Heart right ventricle (tissue), 16 donors: Measurements from ENCODE around the gene MIOX. TPM values are rescaled to one million over a fixed set of nuclear protein-coding genes. Genes with fewer than 3 reads are reported as not detected.
"Not testable (repeated sequence)": the region's sequence is repeated elsewhere in the genome, so short reads cannot be mapped to it uniquely, and the experiment has no call there.

Source experiments
- ATAC-seq, 8 donors: fragments of 200-7000 bp; cut with Tn5 transposase; one replicate each; pipeline ENCODE4 v1.9.1; 2020; ENCODE audit warnings: mild to moderate bottlenecking in 8 of 8, moderate library complexity in 8 of 8, moderate number of reproducible peaks in 1 of 8
- DNase-seq, 2 donors: peaks; one replicate each; pipeline ENCODE4 v3.0.0-alpha.2; 2020
- H3K27ac ChIP-seq, 10 donors: fragments of 200-600 bp; sonication (generic) in 2 of 10; one replicate each; pipeline versions ENCODE4 v1.5.0 to v1.8.0; 2020 to 2022; ENCODE audit warnings: mild to moderate bottlenecking in 3 of 10
- H3K27me3 ChIP-seq, 7 donors: fragments of 200-600 bp; one replicate each; pipeline ENCODE4 v1.8.0; 2021 to 2022; ENCODE audit warnings: mild to moderate bottlenecking in 2 of 7
- H3K36me3 ChIP-seq, 9 donors: fragments of 200-600 bp; sonication (generic) in 1 of 9; one replicate each; pipeline versions ENCODE4 v1.5.0 to v1.8.0; 2020 to 2022; ENCODE audit warnings: mild to moderate bottlenecking in 2 of 9
- H3K4me1 ChIP-seq, 9 donors: fragments of 200-600 bp; sonication (generic) in 1 of 9; one replicate each; pipeline versions ENCODE4 v1.5.0 to v1.8.0; 2020 to 2022; ENCODE audit warnings: mild to moderate bottlenecking in 4 of 9
- H3K4me3 ChIP-seq, 10 donors: fragments of 200-600 bp; sonication (generic) in 2 of 10; one replicate each; pipeline versions ENCODE4 v1.5.0 to v1.8.0; 2020 to 2022; ENCODE audit warnings: mild to moderate bottlenecking in 7 of 10, moderate library complexity in 2 of 10
- H3K9me3 ChIP-seq, 11 donors: fragments of 200-600 bp in 10 of 11; sonication (generic) in 2 of 11; one replicate each; pipeline versions ENCODE4 v1.5.0 to v1.8.0; 2013 to 2022; ENCODE audit warnings: mild to moderate bottlenecking in 2 of 11, control low read depth in 1 of 11, moderate library complexity in 1 of 11
- CTCF ChIP-seq, 9 donors: fragments of 200-600 bp; sonication (generic) in 2 of 9; IDR thresholded peaks; one replicate each; pipeline versions ENCODE4 v1.5.0 to v1.8.0; 2021 to 2022; ENCODE audit warnings: antibody characterized with exemption in 9 of 9, mild to moderate bottlenecking in 5 of 9, moderate library complexity in 1 of 9
- WGBS, 2 donors: extraction: QIAGEN DNeasy Blood & Tissue Kit; methylation state at CpG; one replicate each; pipeline ENCODE4 v1.1.7; 2013; ENCODE audit warnings: inconsistent platforms in 1 of 2; 5-methylcytosine and 5-hydroxymethylcytosine counted together
- intact Hi-C, 10 donors: fragments of 100-400 bp; cut with DNase I; formaldehyde crosslinking; loops; one replicate each; pipeline versions ENCODE4 v1.11.1 to v1.14.2; 2022
- polyA plus RNA-seq, 2 donors: library from polyadenylated mRNA; stranded (reverse); fragments of 200-250 nt; gene quantifications; one replicate each; pipeline ENCODE4 v1.2.3, GENCODE V29; 2013
- total RNA-seq, 10 donors: library from RNA; stranded (reverse); fragmentation: NEBNext Ultra II Directional in 3 of 10; extraction: Animal tissue kit (Norgen Biotek cat#: 25700) in 3 of 10; gene quantifications; one replicate each; pipeline versions ENCODE4 v1.2.1 to v1.2.4, GENCODE V29; 2021 to 2023
- donor health status: Arrhythmogenic right ventricular cardiomyopathy.
- donor health status: ischemic (EF 13 %, LVEDD 7.1; RV severe dilation, severe dysfunction).
- donor health status: healthy with polysubstance abuse.
- donor health status: DM: no; HTN: yes; CAD: no.
- donor health status: DM: no; HTN: no; CAD: no.
- donor health status: ischemic (EF 25% LVEDD 6.9; RV normal size, moderate dysfunction).
- donor health status: ischemic (EF 25% LVEDD 5.7; RV mildly dilated, moderate dysfunction).
- donor health status: healthy.
- donor health status: DM: yes; HTN: yes; CAD: no.
- donor health status: Ischemic cardiomyopathy.
- donor health status: ischemic (EF 35%, LVEDD 5.7; RV mildly dilated, moderate dysfunction).
- donor health status: nonischemic (EF 11% LVEDD 7.7; RV severe dilation, severe dysfunction).
- donor health status: DM: yes; HTN: yes; CAD: no.
- donor health status: PGD.
- donor health status: ischemic (EF 29% LVEDD 5.4; RV normal size, mild dysfunction).
- donor health status: nonischemic (EF 23%, LVEDD 6.1; RV moderate dilation, normal function).

Gene MIOX
- total and polyA plus RNA-seq, 12 donors: not detected

GRCh38 chr22:50517495-50518260, 31.0 kb downstream of the MIOX start:
- ATAC-seq (no peak), DNase-seq (no peak)
- no peaks in the 10 kb centered on the region for H3K9me3 ChIP-seq
- peaks cover 0 to 76% (median 32%) of the 10 kb centered on the region in 9 donors for H3K36me3 ChIP-seq
- no peaks in the 10 kb centered on the region for H3K27me3 ChIP-seq
- no peak for TF ChIP-seq CTCF (IDR thresholded peaks at IDR 0.05)
- intact Hi-C loops: no loop called here
- 86 to 89% methylated on average over 20 of the region's 20 CpGs for WGBS, 2 donors
- H3K4me1 ChIP-seq: no peaks in the 10 kb centered on the region
- H3K4me3 ChIP-seq: no peak overlapping the region
- H3K27ac ChIP-seq: no peak overlapping the region

GRCh38 chr22:50518606-50519005, 31.9 kb downstream of the MIOX start:
- Histone ChIP-seq H3K27me3 (no peaks in the 10 kb centered on the region), H3K9me3 (no peaks in the 10 kb centered on the region), H3K36me3 (peaks cover 0 to 85% (median 41%) of the 10 kb centered on the region in 9 donors), H3K27ac (no peak overlapping the region), H3K4me1 (peaks cover 0 to under 1% (median 0%) of the 10 kb centered on the region in 9 donors), H3K4me3 (no peak overlapping the region)
- no peak for TF ChIP-seq CTCF (IDR thresholded peaks at IDR 0.05)
- 92 to 97% methylated on average over 7 of the region's 7 CpGs for WGBS, 2 donors
- DNase-seq: no peak
- intact Hi-C loops: no loop called here
- no peak for ATAC-seq

- no peaks in the 10 kb centered on the region for H3K9me3 ChIP-seq
- no peak overlapping the region for H3K27ac ChIP-seq
- intact Hi-C loops: no loop called here
- H3K4me3 ChIP-seq: no peak overlapping the region
- H3K4me1 ChIP-seq: peaks cover under 1 to 6% (median 4%) of the 10 kb centered on the region in 9 donors
- H3K36me3 ChIP-seq: peaks cover 0 to 91% (median 44%) of the 10 kb centered on the region in 9 donors
- no peaks in the 10 kb centered on the region for H3K27me3 ChIP-seq
- ATAC-seq: no peak
- no peak for DNase-seq
- TF ChIP-seq CTCF (IDR thresholded peaks at IDR 0.05): no peak
- WGBS, 2 donors: 96 to 97% methylated on average over 8 of the region's 8 CpGs
These were observed 32.5 kb downstream of the MIOX start for GRCh38 chr22:50519151-50519550.

- 95 to 98% methylated on average over 8 of the region's 8 CpGs for WGBS, 2 donors
- H3K27me3 ChIP-seq, H3K27ac ChIP-seq, H3K4me3 ChIP-seq, DNase-seq, ATAC-seq, H3K9me3 ChIP-seq: not testable (repeated sequence)
- Histone ChIP-seq H3K4me1 (peaks cover 4 to 16% (median 14%) of the 10 kb centered on the region in 9 donors), H3K36me3 (peaks cover 0 to 89% (median 44%) of the 10 kb centered on the region in 9 donors)
- intact Hi-C loops: loop anchor here in 2 of 10 donors (5.0 to 10.0 kb wide), 2 partner anchors 62 to 275 kb away; partner anchors contain the start of genes CHKB (in 1 of the 2) and TUBGCP6 (in 1 of the 2)
These were observed 33.5 kb downstream of the MIOX start for GRCh38 chr22:50520184-50520583.
